Posterior vena cava (tissue), 2 donors: ENCODE data around the gene ZNF496. TPM values are rescaled to one million over a fixed set of nuclear protein-coding genes. Genes with fewer than 3 reads are reported as not detected.
"Not testable (repeated sequence)": the region's sequence is repeated elsewhere in the genome, so short reads cannot be mapped to it uniquely, and the experiment has no call there.

Experiments used
- DNase-seq: peaks from one replicate; pipeline ENCODE4 v3.0.0-alpha.2; 2020; ENCODE audit warnings: low spot score
- intact Hi-C, 2 donors: fragments of 100-400 bp; cut with DNase I; formaldehyde crosslinking; loops; one replicate each; pipeline versions ENCODE4 v1.14.1 to v1.14.2; 2022 to 2023
- total RNA-seq, 2 donors: library from RNA; stranded (reverse); fragmentation: NEBNext Ultra II Directional; extraction: Animal tissue kit (Norgen Biotek cat#: 25700); gene quantifications; one replicate each; pipeline ENCODE4 v1.2.1, GENCODE V29; 2021
- donor health status: DM: yes; HTN: yes; CAD: no.
- donor health status: DM: yes; HTN: yes; CAD: no.

The ZNF496 gene
- total RNA-seq, 2 donors from 2014 or later: 18.8 to 19.3 TPM

DNA sequence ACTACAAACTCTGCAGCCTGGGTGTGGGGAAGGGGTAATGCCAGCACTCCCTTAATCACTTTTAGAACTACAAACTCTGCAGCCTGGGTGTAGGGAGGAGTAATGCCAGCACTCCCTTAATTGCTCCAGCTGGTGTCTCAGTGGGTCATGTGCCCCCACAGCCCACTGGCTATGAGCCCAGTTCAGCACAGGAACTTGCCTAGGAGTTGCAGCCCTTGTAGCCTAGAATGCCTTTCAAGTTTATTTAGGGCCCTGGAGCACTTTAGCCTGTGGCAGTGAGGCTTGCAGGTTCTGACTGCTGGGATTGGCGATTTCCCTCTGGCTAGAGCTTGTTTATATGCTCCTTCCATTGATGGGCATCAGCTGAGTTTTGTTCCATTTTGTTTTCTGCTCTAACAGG is 58.7 kb downstream of the ZNF496 start:
- intact Hi-C loops: no loop called here
- DNase-seq: no peak

DNA sequence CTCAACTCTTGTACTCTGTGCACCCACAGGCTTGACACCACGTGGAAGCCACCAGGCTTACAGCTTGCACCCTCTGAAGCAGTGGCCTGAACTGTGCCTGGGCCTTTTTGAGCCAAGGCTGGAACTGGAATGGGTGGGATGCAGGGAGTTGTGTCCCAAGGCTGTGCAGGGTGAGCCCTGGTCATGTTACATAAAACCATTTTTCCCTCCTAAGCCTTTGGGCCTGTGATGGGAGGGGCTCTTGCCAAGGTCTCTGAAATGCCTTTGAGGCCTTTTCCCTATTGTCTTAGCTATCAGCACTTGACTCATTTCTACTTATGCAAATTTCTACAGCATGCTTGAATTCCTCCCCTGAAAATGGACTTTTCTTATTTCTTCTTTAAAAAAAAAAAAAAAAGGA is 61.7 kb downstream of the ZNF496 start:
- no peak for DNase-seq
- intact Hi-C loops: no loop called here

DNA sequence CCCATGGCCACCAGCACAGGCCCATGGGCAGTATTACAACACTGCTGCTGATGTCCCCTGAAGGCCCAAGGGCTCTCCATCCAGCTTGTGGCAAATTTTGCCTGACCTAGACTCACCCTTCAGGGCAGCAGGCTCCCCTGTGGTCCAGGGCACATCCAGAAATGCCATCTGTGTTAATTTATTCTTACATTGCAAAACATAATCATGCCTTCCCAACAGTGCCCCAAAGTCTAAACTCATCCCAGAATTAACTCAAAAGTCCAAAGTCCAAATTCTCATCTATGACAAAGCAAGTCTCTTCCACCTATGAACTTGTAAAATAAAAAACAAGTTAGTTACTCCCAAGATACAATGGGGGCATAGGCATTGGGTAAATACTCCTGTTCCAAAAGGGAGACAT is 62.5 kb downstream of the ZNF496 start:
- DNase-seq: no peak
- intact Hi-C loops: no loop called here

DNA sequence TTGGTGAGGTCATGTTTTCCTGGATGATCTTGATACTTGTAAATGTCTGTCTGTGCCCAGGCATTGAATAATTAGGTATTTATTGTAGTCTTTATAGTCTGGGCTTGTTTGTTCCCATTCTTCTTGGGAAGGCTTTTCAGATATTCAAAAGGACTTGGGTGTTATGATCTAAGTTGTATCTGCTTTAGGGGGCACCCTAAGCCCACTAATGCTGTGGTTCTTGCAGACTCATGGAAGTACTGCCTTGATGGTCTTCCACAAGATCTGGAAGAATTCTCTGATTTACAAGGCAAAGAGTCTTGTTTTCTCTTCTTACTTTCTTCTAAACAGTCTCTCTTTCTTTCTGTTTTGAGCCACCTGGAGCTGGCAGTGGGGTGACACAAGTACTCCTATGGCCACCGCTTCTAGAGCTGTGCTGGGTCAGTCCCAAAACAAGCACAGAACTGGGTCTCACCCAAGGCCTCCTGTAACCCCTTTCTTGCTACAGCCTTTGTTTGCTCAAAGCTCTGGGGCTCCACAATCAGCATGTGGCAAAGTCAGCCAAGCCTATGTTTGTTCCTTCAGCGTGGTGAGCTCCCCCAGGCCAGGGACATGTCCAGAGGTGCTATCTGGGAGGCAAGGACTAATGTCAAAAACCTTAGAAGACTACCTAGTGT is 63.1 kb downstream of the ZNF496 start:
- intact Hi-C loops: no loop called here
- DNase-seq: no peak

DNA sequence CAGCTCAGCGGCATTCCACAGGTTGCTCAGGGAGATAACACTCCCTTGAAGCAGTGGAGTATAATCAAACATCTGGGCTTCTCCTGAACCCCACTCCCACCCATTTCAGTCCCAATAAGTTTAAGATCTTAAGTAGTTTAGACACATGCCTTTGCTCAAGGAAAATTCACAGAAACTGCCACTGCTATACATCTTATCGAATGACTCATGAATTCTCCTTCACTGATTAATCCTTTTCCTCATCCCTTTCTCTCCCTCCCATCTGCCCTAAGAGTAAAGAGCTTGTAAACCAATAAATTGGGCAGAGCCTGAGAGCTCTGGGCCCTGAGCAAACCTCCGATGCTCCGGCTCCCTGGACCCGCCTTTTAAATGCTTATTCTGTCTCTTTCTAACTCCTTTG is 65.6 kb downstream of the ZNF496 start:
- intact Hi-C loops: no loop called here
- no peak for DNase-seq

DNA sequence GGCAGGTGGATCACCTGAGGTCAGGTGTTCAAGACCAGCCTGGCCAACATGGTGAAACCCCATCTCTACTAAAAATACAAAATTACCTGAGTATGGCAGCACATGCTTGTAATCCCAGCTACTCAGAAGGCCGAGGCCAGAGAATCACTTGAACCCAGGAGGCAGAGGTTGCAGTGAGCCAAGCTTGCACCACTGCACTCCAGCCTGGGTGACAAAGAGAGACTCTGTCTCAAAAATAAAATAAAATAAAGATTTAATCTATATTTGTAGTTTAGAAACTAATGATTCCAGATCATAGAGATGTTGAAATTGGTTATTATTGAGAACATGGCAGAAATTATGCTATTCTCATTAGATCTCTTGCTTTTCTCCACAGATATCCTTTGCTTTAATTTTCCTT is 75.9 kb downstream of the ZNF496 start, which contains the start of gene VN1R5:
Gene VN1R5, plus strand, starts transcription at position 301 of the 400 bp plus-strand sequence.
- intact Hi-C loops: not testable (repeated sequence)

DNA sequence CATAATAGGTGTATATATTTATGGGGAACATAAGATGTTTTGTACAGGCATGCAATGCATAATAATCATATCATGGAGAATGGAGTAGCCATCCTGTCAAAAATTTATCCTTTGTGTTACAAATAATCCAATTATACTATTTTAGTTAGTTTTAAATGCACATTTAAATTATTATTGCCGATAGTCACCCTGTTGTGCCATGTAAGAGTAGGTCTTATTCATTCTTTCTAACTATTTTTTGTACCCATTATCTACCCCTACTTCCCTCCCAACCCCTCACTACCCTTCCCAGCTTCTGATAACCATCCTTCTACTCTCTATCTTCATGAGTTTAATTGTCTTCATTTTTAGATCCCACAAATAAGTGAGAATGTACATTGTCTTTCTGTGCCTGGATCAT is 84.1 kb downstream of the ZNF496 start:
- intact Hi-C loops: no loop called here

More for the DNA sequence above, 75.9 kb downstream of the ZNF496 start, which contains the start of gene VN1R5:
- not testable (repeated sequence) for DNase-seq

More for the DNA sequence above, 84.1 kb downstream of the ZNF496 start:
- DNase-seq: no peak

Other genes with a start within 250 kb of the ZNF496 start
- 1 to 10 TPM; 5.7 to 6.4 TPM for gene ZNF669, start 227.5 kb downstream of the ZNF496 start, total RNA-seq
- 10 to 100 TPM; 15.5 to 22.9 TPM for gene ZNF124, start 159.8 kb downstream of the ZNF496 start, total RNA-seq
- gene VN1R5, start 75.8 kb downstream of the ZNF496 start, total RNA-seq: not detected
- 1 to 10 TPM; 3.0 to 3.1 TPM for gene NLRP3, start 84.3 kb upstream of the ZNF496 start, total RNA-seq
- gene OR2B11, start 126.2 kb upstream of the ZNF496 start, total RNA-seq: not detected
- not detected for gene OR2C3, start 204.6 kb upstream of the ZNF496 start, total RNA-seq
- under 1 TPM; 0.29 to 0.60 TPM for gene GCSAML, start 217.3 kb upstream of the ZNF496 start, total RNA-seq